Thyroid gland (tissue), 4 donors: ENCODE measurements around the gene NGLY1. TPM values are rescaled to one million over a fixed set of nuclear protein-coding genes. Genes with fewer than 3 reads are reported as not detected.

Source experiments
- DNase-seq, 2 donors: peaks; one replicate each; pipeline ENCODE4 v3.0.0-alpha.2; 2019
- H3K27ac ChIP-seq, 3 donors: fragments of 200-600 bp; sonication (generic); 1 replicate in 2 of 3; 2 replicates in 1 of 3; pipeline ENCODE4 v1.5.1; 2016 to 2019; ENCODE audit warnings: mild to moderate bottlenecking in 1 of 3, moderate library complexity in 1 of 3
- H3K27me3 ChIP-seq: fragments of 200-600 bp; sonication (generic); one replicate; pipeline ENCODE4 v1.5.1; 2019
- H3K36me3 ChIP-seq, 2 donors: fragments of 200-600 bp; sonication (generic); one replicate each; pipeline ENCODE4 v1.5.1; 2016 to 2019
- H3K4me1 ChIP-seq, 2 donors: fragments of 200-600 bp; sonication (generic); one replicate each; pipeline ENCODE4 v1.5.1; 2017 to 2019
- H3K4me3 ChIP-seq, 3 donors: fragments of 200-600 bp; sonication (generic); replicated peaks in 1 of 3; 1 replicate in 2 of 3; 2 replicates in 1 of 3; pipeline ENCODE4 v1.5.1; 2016; ENCODE audit warnings: mild to moderate bottlenecking in 1 of 3
- H3K9me3 ChIP-seq: fragments of 200-600 bp; sonication (generic); one replicate; pipeline ENCODE4 v1.5.1; 2017
- CTCF ChIP-seq, 6 experiments: fragments of 200-600 bp in 3 of 6; fragments of 450-650 bp in 3 of 6; sonication (generic) in 3 of 6; IDR thresholded peaks; one replicate each; pipeline ENCODE4 v1.5.1; 2016 to 2019; ENCODE audit warnings: antibody characterized with exemption in 6 of 6, mild to moderate bottlenecking in 2 of 6, inconsistent platforms in 1 of 6, moderate library complexity in 1 of 6
- POLR2A ChIP-seq, 2 donors: fragments of 450-650 bp; IDR thresholded peaks; one replicate each; pipeline ENCODE4 v1.6.1; 2017; ENCODE audit warnings: antibody characterized with exemption in 2 of 2, mild to moderate bottlenecking in 2 of 2, moderate library complexity in 1 of 2
- WGBS, 2 donors: methylation state at CpG; one replicate each; pipeline ENCODE4 v1.1.5; 2017; 5-methylcytosine and 5-hydroxymethylcytosine counted together
- intact Hi-C: fragments of 100-400 bp; cut with DNase I; formaldehyde crosslinking; loops from one replicate; pipeline ENCODE4 v1.15.1; 2023
- total RNA-seq, 4 donors: library from RNA; depleted of rRNA; stranded (reverse); fragments of >200 nt; gene quantifications; one replicate each; pipeline ENCODE4 v1.2.3, GENCODE V29; 2016

The NGLY1 gene
- total RNA-seq, 4 donors from 2014 or later: 31.6 to 47.3 (median 38.7) TPM

GRCh38 chr3:25751048-25751447 lies 32.2 kb downstream of the NGLY1 start:
- Histone ChIP-seq H3K9me3 (no peaks in the 10 kb centered on the region), H3K27ac (no peak overlapping the region), H3K4me3 (no peak overlapping the region), H3K36me3 (peaks cover 9 to 15% of the 10 kb centered on the region in 2 donors), H3K4me1 (no peaks in the 10 kb centered on the region), H3K27me3 (no peaks in the 10 kb centered on the region)
- intact Hi-C loops: no loop called here
- TF ChIP-seq CTCF (IDR thresholded peaks at IDR 0.05) (no peak), POLR2A (IDR thresholded peaks at IDR 0.05) (no peak)
- WGBS, 2 donors: 97 to 99% methylated on average over 3 of the region's 3 CpGs
- DNase-seq: no peak

- no peak for DNase-seq
- TF ChIP-seq POLR2A (IDR thresholded peaks at IDR 0.05): no peak
- Histone ChIP-seq H3K27ac (no peak overlapping the region), H3K4me1 (no peaks in the 10 kb centered on the region), H3K27me3 (no peaks in the 10 kb centered on the region), H3K36me3 (peaks cover 9 to 15% of the 10 kb centered on the region in 2 donors), H3K9me3 (no peaks in the 10 kb centered on the region), H3K4me3 (no peak overlapping the region)
- WGBS, 2 donors: 77 to 94% methylated on average over 6 of the region's 6 CpGs
- intact Hi-C loops: no loop called here
Observed at GRCh38 chr3:25749031-25749581, 34.1 kb downstream of the NGLY1 start.

- intact Hi-C loops: no loop called here
- 84% methylated on average over 3 of the region's 3 CpGs for WGBS, 2 donors
- TF ChIP-seq CTCF (IDR thresholded peaks at IDR 0.05) (no peak), POLR2A (IDR thresholded peaks at IDR 0.05) (no peak)
- no peak overlapping the region for H3K4me3 ChIP-seq
- H3K36me3 ChIP-seq: peaks cover 9 to 15% of the 10 kb centered on the region in 2 donors
- no peak overlapping the region for H3K27ac ChIP-seq
- H3K9me3 ChIP-seq: no peaks in the 10 kb centered on the region
- H3K4me1 ChIP-seq: no peaks in the 10 kb centered on the region
- no peaks in the 10 kb centered on the region for H3K27me3 ChIP-seq
- no peak for DNase-seq
Observed at GRCh38 chr3:25748189-25748588, 35.1 kb downstream of the NGLY1 start.

GRCh38 chr3:25747033-25747432 lies 36.2 kb downstream of the NGLY1 start:
- no peak for TF ChIP-seq CTCF (IDR thresholded peaks at IDR 0.05)
- no peak for TF ChIP-seq POLR2A (IDR thresholded peaks at IDR 0.05)
- Histone ChIP-seq H3K4me1 (no peaks in the 10 kb centered on the region), H3K9me3 (no peaks in the 10 kb centered on the region), H3K4me3 (no peak overlapping the region), H3K36me3 (peaks cover 9 to 15% of the 10 kb centered on the region in 2 donors), H3K27ac (no peak overlapping the region), H3K27me3 (no peaks in the 10 kb centered on the region)
- no peak for DNase-seq
- intact Hi-C loops: no loop called here

- intact Hi-C loops: no loop called here
- H3K4me1 ChIP-seq: no peaks in the 10 kb centered on the region
- no peak overlapping the region for H3K27ac ChIP-seq
- no peaks in the 10 kb centered on the region for H3K27me3 ChIP-seq
- WGBS, 2 donors: 98 to 100% methylated on average over 3 of the region's 3 CpGs
- peaks cover 0 to 7% of the 10 kb centered on the region in 2 donors for H3K36me3 ChIP-seq
- no peaks in the 10 kb centered on the region for H3K9me3 ChIP-seq
- TF ChIP-seq CTCF (IDR thresholded peaks at IDR 0.05) (no peak), POLR2A (IDR thresholded peaks at IDR 0.05) (no peak)
- no peak overlapping the region for H3K4me3 ChIP-seq
- no peak for DNase-seq
Observed at GRCh38 chr3:25744470-25744869, 38.8 kb downstream of the NGLY1 start.

GRCh38 chr3:25728101-25728500 lies 55.1 kb downstream of the NGLY1 start:
- Histone ChIP-seq H3K36me3 (peaks cover 0 to 10% of the 10 kb centered on the region in 2 donors), H3K27ac (no peak overlapping the region), H3K9me3 (no peaks in the 10 kb centered on the region), H3K27me3 (no peaks in the 10 kb centered on the region), H3K4me1 (no peaks in the 10 kb centered on the region), H3K4me3 (no peak overlapping the region)
- TF ChIP-seq CTCF (IDR thresholded peaks at IDR 0.05) (no peak), POLR2A (IDR thresholded peaks at IDR 0.05) (no peak)
- intact Hi-C loops: no loop called here
- DNase-seq: no peak
